ENCODE measurements around the gene SLCO4A1. TPM values are rescaled to one million over a fixed set of nuclear protein-coding genes. Genes with fewer than 3 reads are reported as not detected.
A peak's percentile ranks its signal among the peaks of the same experiment; 100 is the strongest.

SLCO4A1 gene
- total RNA-seq, 2 donors from 2014 or later = 2.6 to 6.2 TPM

- Histone ChIP-seq H3K36me3 (replicated peaks in 1 of 2; ENCODE audit: insufficient read depth in 1 of 2, low read depth in 2 of 2) (no peaks in the 10 kb centered on the region), H3K4me3 (no peak overlapping the region), H3K9me3 (no peaks in the 10 kb centered on the region), H3K27ac (no peak overlapping the region), H3K4me1 (peaks cover 30% of the 10 kb centered on the region), H3K27me3 (peaks cover 0 to 7% of the 10 kb centered on the region in 2 donors)
- no peak for TF ChIP-seq CTCF (IDR thresholded peaks at IDR 0.05)
- no peak for TF ChIP-seq POLR2A (IDR thresholded peaks at IDR 0.05)
- 59 to 69% methylated on average over 9 of the region's 9 CpGs for WGBS, 2 donors
- intact Hi-C loops (cut with DNase I) = no loop called here
- DNase-seq (no peak), ATAC-seq (no peak)
Observed at GRCh38 chr20:62639765-62640164, 2.5 kb upstream of the SLCO4A1 start.

- Histone ChIP-seq H3K27ac (no peak overlapping the region), H3K36me3 (replicated peaks in 1 of 2; ENCODE audit: insufficient read depth in 1 of 2, low read depth in 2 of 2) (no peaks in the 10 kb centered on the region), H3K4me3 (no peak overlapping the region), H3K9me3 (no peaks in the 10 kb centered on the region), H3K4me1 (peaks cover 30% of the 10 kb centered on the region), H3K27me3 (peaks cover 0 to 7% of the 10 kb centered on the region in 2 donors)
- 70 to 76% methylated on average over 5 to 9 of the region's 9 CpGs for WGBS, 2 donors
- ATAC-seq = no peak
- no peak for DNase-seq
- TF ChIP-seq POLR2A (IDR thresholded peaks at IDR 0.05) = no peak
- no peak for TF ChIP-seq CTCF (IDR thresholded peaks at IDR 0.05)
- intact Hi-C loops (cut with DNase I) = no loop called here
Observed at GRCh38 chr20:62640870-62641269, 1.4 kb upstream of the SLCO4A1 start.

GRCh38 chr20:62641321-62642050 lies 817 bp upstream of the SLCO4A1 start:
- H3K27ac ChIP-seq = peak overlapping the region in 3 of 4 donors; percentile 32 to 68 (median 53)
- peaks cover 0 to 7% of the 10 kb centered on the region in 2 donors for H3K27me3 ChIP-seq
- H3K9me3 ChIP-seq = no peaks in the 10 kb centered on the region
- 36 to 62% methylated on average over 17 to 22 of the region's 32 CpGs for WGBS, 2 donors
- TF ChIP-seq POLR2A (IDR thresholded peaks at IDR 0.05) = no peak
- no peak for TF ChIP-seq CTCF (IDR thresholded peaks at IDR 0.05)
- H3K36me3 ChIP-seq (replicated peaks in 1 of 2; ENCODE audit: insufficient read depth in 1 of 2, low read depth in 2 of 2) = no peaks in the 10 kb centered on the region
- intact Hi-C loops (cut with DNase I) = no loop called here
- peak overlapping the region in 1 of 2 donors; percentile 12 for H3K4me3 ChIP-seq
- H3K4me1 ChIP-seq = peaks cover 30% of the 10 kb centered on the region
- no peak for DNase-seq
- ATAC-seq = peak; percentile 19

DNA sequence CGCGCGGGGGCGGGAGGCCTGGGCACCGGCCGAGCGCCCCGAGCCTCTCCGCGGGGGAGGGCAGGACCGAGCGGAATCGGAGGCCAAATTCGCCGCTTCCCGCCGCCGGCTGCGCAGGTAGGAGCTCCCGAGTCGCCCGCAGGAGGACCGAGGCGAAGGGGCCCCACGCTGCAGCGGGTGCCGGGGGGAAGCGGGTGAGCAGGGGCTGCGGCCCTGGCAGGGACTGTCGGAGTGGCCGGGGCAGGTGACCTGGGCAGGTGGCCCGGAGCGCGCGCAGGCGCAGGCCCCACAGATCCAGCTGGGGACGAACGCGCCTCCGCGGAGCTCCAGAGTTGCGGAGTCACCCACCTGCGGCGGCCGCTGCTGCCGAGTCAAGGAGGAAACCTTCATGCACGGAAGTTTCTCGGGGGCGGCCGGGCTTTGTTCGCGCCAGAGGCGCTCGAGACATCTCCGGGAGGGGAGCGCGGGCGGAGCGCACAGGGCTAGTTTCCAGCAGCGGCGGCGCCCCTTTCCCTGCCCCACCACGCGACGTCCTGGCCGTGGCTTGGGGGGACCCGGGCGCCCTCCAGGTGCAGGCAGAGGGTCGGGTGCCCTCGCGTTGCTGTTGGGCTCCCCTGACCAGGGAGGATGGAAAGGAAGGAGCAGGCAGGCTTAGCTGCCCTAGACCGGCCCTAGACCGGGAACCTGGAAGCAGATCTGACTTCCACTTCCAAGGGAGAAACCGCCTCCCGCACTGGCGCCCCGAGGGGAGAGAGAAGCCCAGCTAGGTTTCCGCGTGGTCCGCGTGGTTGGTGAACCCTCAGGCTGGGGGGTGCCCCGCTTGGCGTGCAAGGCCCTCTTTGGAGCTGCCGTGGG lies 590 bp downstream of the SLCO4A1 start:
- Histone ChIP-seq H3K9me3 (no peaks in the 10 kb centered on the region), H3K36me3 (replicated peaks in 1 of 2; ENCODE audit: insufficient read depth in 1 of 2, low read depth in 2 of 2) (no peaks in the 10 kb centered on the region), H3K27me3 (peaks cover 0 to 7% of the 10 kb centered on the region in 2 donors), H3K4me1 (peaks cover 43% of the 10 kb centered on the region), H3K27ac (peak overlapping the region in 3 of 4 donors; percentile 25 to 68 (median 53)), H3K4me3 (peak overlapping the region; percentile 7 to 31)
- DNase-seq = peak; percentile 53 to 74 (median 62)
- TF ChIP-seq CTCF (IDR thresholded peaks at IDR 0.05) (no peak), POLR2A (IDR thresholded peaks at IDR 0.05) (no peak)
- intact Hi-C loops (cut with DNase I) = no loop called here
- ATAC-seq = peak; percentile 54
- WGBS, 2 donors = 0 to 1% methylated on average over 8 to 69 of the region's 84 CpGs
